DOHH2 (cell line): ENCODE data around the gene CTXN3.

Experiments used
- EZH2phosphoT487 ChIP-seq: fragments of 200-600 bp; sonication (generic); IDR thresholded peaks from 2 replicates; pipeline ENCODE4 v1.6.1; 2017; ENCODE audit warnings: borderline replicate concordance, mild to moderate bottlenecking, antibody characterized with exemption, low read length, moderate library complexity, mixed read lengths
- TF ChIP-seq, protein P1 (sequence below): fragments of 200-600 bp; sonication (generic); IDR thresholded peaks from one replicate; pipeline ENCODE4 v1.5.1; 2014; ENCODE audit warnings: antibody characterized with exemption, mild to moderate bottlenecking, low read depth, low read length; ENCODE audit not compliant: poor library complexity, severe bottlenecking

DNA sequence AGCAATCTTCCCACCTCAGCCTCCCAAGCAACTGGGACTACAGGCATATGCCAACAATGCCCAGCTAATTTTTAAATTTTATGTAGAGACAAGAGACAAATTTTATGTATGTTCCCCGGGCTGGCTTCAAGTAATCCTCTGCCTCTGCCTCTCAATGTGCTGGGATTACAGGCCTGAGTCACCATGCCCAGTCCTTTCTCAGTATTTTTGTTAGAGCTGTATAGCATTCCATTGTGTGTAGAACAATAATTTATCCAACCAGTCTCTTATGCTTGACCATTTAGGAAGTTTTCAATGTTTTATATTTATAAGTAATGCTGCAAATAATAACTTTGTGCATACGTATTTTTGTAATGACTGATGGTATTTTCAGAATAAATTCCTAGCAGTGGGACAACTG, 38.9 kb upstream of the CTXN3 start:
- TF ChIP-seq, protein P1, sequence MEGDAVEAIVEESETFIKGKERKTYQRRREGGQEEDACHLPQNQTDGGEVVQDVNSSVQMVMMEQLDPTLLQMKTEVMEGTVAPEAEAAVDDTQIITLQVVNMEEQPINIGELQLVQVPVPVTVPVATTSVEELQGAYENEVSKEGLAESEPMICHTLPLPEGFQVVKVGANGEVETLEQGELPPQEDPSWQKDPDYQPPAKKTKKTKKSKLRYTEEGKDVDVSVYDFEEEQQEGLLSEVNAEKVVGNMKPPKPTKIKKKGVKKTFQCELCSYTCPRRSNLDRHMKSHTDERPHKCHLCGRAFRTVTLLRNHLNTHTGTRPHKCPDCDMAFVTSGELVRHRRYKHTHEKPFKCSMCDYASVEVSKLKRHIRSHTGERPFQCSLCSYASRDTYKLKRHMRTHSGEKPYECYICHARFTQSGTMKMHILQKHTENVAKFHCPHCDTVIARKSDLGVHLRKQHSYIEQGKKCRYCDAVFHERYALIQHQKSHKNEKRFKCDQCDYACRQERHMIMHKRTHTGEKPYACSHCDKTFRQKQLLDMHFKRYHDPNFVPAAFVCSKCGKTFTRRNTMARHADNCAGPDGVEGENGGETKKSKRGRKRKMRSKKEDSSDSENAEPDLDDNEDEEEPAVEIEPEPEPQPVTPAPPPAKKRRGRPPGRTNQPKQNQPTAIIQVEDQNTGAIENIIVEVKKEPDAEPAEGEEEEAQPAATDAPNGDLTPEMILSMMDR: no peak
- no peak for TF ChIP-seq EZH2phosphoT487
